KMS-11 (cell line): ENCODE results near the gene ERC2.

Source experiments
- H2AFZ ChIP-seq: fragments of 200-600 bp; sonication (generic); 2 replicates; pipeline ENCODE4 v1.6.1; 2016; ENCODE audit warnings: antibody characterized with exemption, mixed run types, low read depth
- H3K27ac ChIP-seq: fragments of 200-600 bp; sonication (generic); 2 replicates; pipeline ENCODE4 v1.6.1; 2016; ENCODE audit warnings: mild to moderate bottlenecking, mixed run types
- H3K27me3 ChIP-seq: fragments of 200-600 bp; sonication (generic); 2 replicates; pipeline ENCODE4 v1.6.1; 2017; ENCODE audit warnings: mild to moderate bottlenecking, low read depth, mixed run types, moderate library complexity; ENCODE audit not compliant: insufficient read depth
- H3K36me3 ChIP-seq: fragments of 200-600 bp; sonication (generic); 2 replicates; pipeline ENCODE4 v1.6.1; 2017; ENCODE audit warnings: mild to moderate bottlenecking, mixed run types; ENCODE audit not compliant: insufficient read depth
- H3K4me1 ChIP-seq: fragments of 200-600 bp; sonication (generic); 2 replicates; pipeline ENCODE4 v1.6.1; 2016; ENCODE audit warnings: mild to moderate bottlenecking, low read depth, mixed run types; ENCODE audit not compliant: poor library complexity, severe bottlenecking
- H3K4me2 ChIP-seq: fragments of 200-600 bp; sonication (generic); 2 replicates; pipeline ENCODE4 v1.7.0; 2016; ENCODE audit warnings: mild to moderate bottlenecking, mixed run types
- H3K4me3 ChIP-seq: fragments of 200-600 bp; sonication (generic); IDR thresholded peaks from 2 replicates; pipeline ENCODE4 v1.6.1; 2017; ENCODE audit warnings: low read depth, low read length, mixed read lengths; ENCODE audit not compliant: insufficient read depth
- H3K79me2 ChIP-seq: fragments of 200-600 bp; sonication (generic); 2 replicates; pipeline ENCODE4 v1.6.1; 2016; ENCODE audit warnings: low read depth, mixed run types; ENCODE audit not compliant: insufficient read depth
- H3K9ac ChIP-seq: fragments of 200-600 bp; sonication (generic); 2 replicates; pipeline ENCODE4 v1.6.1; 2016; ENCODE audit warnings: mild to moderate bottlenecking, mixed run types
- H4K20me1 ChIP-seq: fragments of 200-600 bp; sonication (generic); 2 replicates; pipeline ENCODE4 v1.6.1; 2016; ENCODE audit warnings: mild to moderate bottlenecking, mixed run types; ENCODE audit not compliant: insufficient read depth
- CTCF ChIP-seq: fragments of 200-600 bp; sonication (generic); conservative IDR thresholded peaks from 2 replicates; pipeline ENCODE4 v1.6.1; 2017; ENCODE audit warnings: low read depth, mild to moderate bottlenecking, antibody characterized with exemption, low read length, moderate library complexity, mixed read lengths

ERC2 gene

GRCh38 chr3:56339244-56339643 lies 129.0 kb downstream of the ERC2 start:
- H3K4me2 ChIP-seq, result no peak overlapping the region
- no peak overlapping the region for H3K9ac ChIP-seq
- peaks cover 20% of the 10 kb centered on the region for H3K4me1 ChIP-seq
- H2AFZ ChIP-seq, result no peak overlapping the region
- H3K36me3 ChIP-seq, result no peaks in the 10 kb centered on the region
- H3K27me3 ChIP-seq, result no peaks in the 10 kb centered on the region
- TF ChIP-seq CTCF, result no peak
- H3K79me2 ChIP-seq, result no peaks in the 10 kb centered on the region
- no peak overlapping the region for H3K4me3 ChIP-seq
- H3K27ac ChIP-seq, result no peak overlapping the region
- no peaks in the 10 kb centered on the region for H4K20me1 ChIP-seq

GRCh38 chr3:56336023-56336422 lies 132.2 kb downstream of the ERC2 start:
- Histone ChIP-seq H3K4me2 (no peak overlapping the region), H4K20me1 (no peaks in the 10 kb centered on the region), H3K9ac (no peak overlapping the region), H2AFZ (no peak overlapping the region), H3K79me2 (no peaks in the 10 kb centered on the region), H3K4me3 (no peak overlapping the region), H3K27ac (no peak overlapping the region), H3K4me1 (peaks cover 5% of the 10 kb centered on the region), H3K27me3 (no peaks in the 10 kb centered on the region), H3K36me3 (no peaks in the 10 kb centered on the region)
- no peak for TF ChIP-seq CTCF

GRCh38 chr3:56324473-56324872 lies 143.8 kb downstream of the ERC2 start:
- Histone ChIP-seq H3K4me1 (no peaks in the 10 kb centered on the region), H3K4me2 (no peak overlapping the region), H3K36me3 (no peaks in the 10 kb centered on the region), H3K27me3 (no peaks in the 10 kb centered on the region), H3K79me2 (no peaks in the 10 kb centered on the region), H4K20me1 (no peaks in the 10 kb centered on the region), H3K9ac (no peak overlapping the region), H2AFZ (no peak overlapping the region), H3K4me3 (no peak overlapping the region), H3K27ac (no peak overlapping the region)
- TF ChIP-seq CTCF, result no peak

DNA sequence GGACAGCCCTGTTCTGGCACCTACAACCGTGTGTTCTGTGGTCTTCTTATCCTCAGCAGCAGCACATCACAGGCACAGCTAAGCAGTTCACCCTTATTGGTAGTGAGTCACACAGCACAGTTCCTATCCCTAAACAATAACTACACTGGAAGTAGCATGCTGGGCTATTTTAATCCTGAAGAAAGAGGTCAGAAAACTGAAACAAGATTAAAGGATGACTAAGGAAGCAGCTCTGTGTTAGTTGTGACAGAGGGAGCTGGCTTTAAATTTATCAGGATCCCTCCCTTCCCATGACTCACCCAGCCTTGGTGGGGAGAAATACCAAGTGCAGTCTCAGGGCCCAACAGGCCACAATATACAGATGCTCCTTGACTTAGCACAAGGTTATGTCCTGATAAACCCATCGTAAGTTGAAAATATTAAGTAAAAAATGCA lies 144.3 kb downstream of the ERC2 start:
- H4K20me1 ChIP-seq, result no peaks in the 10 kb centered on the region
- H3K27me3 ChIP-seq, result no peaks in the 10 kb centered on the region
- no peaks in the 10 kb centered on the region for H3K36me3 ChIP-seq
- H3K79me2 ChIP-seq, result no peaks in the 10 kb centered on the region
- no peak for TF ChIP-seq CTCF
- H3K4me2 ChIP-seq, result no peak overlapping the region
- no peak overlapping the region for H3K27ac ChIP-seq
- no peak overlapping the region for H3K4me3 ChIP-seq
- no peaks in the 10 kb centered on the region for H3K4me1 ChIP-seq
- H3K9ac ChIP-seq, result no peak overlapping the region
- H2AFZ ChIP-seq, result no peak overlapping the region
